Measurements from ENCODE around the gene ITIH4. TPM values are rescaled to one million over a fixed set of nuclear protein-coding genes. Genes with fewer than 3 reads are reported as not detected.

The ITIH4 gene
- total RNA-seq, 1 experiment from 2014 or later, result 1.7 TPM

- no TSS peak for BruUV-seq (replicated peaks)
- H3K27me3 ChIP-seq (replicated peaks; ENCODE audit: insufficient read depth, low read depth, low read length, poor library complexity), result no peaks in the 10 kb centered on the region
- no peak for DNase-seq (ENCODE audit: low spot score)
- ChIA-PET CTCF (no interaction called here), POLR2A (ENCODE audit: low non-redundant PET) (no interaction called here)
- no peak for TF ChIP-seq EZH2 (IDR thresholded peaks at IDR 0.05; ENCODE audit: borderline replicate concordance, low read depth, low read length, poor library complexity, severe bottlenecking)
- TF ChIP-seq, protein P1, sequence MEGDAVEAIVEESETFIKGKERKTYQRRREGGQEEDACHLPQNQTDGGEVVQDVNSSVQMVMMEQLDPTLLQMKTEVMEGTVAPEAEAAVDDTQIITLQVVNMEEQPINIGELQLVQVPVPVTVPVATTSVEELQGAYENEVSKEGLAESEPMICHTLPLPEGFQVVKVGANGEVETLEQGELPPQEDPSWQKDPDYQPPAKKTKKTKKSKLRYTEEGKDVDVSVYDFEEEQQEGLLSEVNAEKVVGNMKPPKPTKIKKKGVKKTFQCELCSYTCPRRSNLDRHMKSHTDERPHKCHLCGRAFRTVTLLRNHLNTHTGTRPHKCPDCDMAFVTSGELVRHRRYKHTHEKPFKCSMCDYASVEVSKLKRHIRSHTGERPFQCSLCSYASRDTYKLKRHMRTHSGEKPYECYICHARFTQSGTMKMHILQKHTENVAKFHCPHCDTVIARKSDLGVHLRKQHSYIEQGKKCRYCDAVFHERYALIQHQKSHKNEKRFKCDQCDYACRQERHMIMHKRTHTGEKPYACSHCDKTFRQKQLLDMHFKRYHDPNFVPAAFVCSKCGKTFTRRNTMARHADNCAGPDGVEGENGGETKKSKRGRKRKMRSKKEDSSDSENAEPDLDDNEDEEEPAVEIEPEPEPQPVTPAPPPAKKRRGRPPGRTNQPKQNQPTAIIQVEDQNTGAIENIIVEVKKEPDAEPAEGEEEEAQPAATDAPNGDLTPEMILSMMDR (conservative IDR thresholded peaks at IDR 0.05; ENCODE audit: low read depth, low read length), result no peak
- no peak overlapping the region for H3K27ac ChIP-seq (ENCODE audit: low read depth, low read length, poor library complexity, severe bottlenecking)
- intact Hi-C loops (cut with micrococcal nuclease; ENCODE audit: unreplicated experiment), result no loop called here
- no peaks in the 10 kb centered on the region for H3K9me3 ChIP-seq (ENCODE audit: low read depth, low read length, poor library complexity, severe bottlenecking)
- H3K4me3 ChIP-seq (ENCODE audit: low read depth, low read length, poor library complexity, severe bottlenecking), result no peak overlapping the region
- H3K36me3 ChIP-seq (ENCODE audit: insufficient read depth, low read length, poor library complexity, severe bottlenecking), result no peaks in the 10 kb centered on the region
- no peaks in the 10 kb centered on the region for H3K4me1 ChIP-seq (ENCODE audit: insufficient read depth, low read length, poor library complexity, severe bottlenecking)
Observed at GRCh38 chr3:52838561-52839267, 8.2 kb upstream of the ITIH4 start.

DNA sequence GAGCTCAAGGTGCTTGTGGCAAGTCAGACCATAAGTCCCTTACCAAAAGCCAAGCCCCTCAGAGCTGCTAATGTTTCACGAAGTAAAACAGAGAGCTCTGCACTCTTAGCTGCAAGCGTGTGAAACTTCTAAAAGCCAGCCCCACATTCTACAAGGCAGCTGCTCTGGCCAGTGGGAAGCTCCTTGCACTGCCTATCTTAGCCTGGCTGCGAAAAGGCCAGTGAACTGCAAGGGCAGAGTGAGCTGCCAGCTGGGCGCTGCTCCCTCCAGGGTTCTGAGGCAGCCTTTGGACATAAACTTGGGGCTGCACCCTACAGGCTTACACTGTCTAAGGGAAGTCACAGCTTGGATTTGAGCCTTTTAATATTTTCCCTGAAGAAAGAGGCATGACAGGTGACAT lies 6.5 kb upstream of the ITIH4 start:
- intact Hi-C loops (cut with micrococcal nuclease; ENCODE audit: unreplicated experiment), result no loop called here
- no peaks in the 10 kb centered on the region for H3K27me3 ChIP-seq (replicated peaks; ENCODE audit: insufficient read depth, low read depth, low read length, poor library complexity)
- H3K36me3 ChIP-seq (ENCODE audit: insufficient read depth, low read length, poor library complexity, severe bottlenecking), result no peaks in the 10 kb centered on the region
- no peaks in the 10 kb centered on the region for H3K9me3 ChIP-seq (ENCODE audit: low read depth, low read length, poor library complexity, severe bottlenecking)
- H3K4me3 ChIP-seq (ENCODE audit: low read depth, low read length, poor library complexity, severe bottlenecking), result no peak overlapping the region
- ChIA-PET POLR2A (ENCODE audit: low non-redundant PET) (no interaction called here), CTCF (no interaction called here)
- no peak for TF ChIP-seq EZH2 (IDR thresholded peaks at IDR 0.05; ENCODE audit: borderline replicate concordance, low read depth, low read length, poor library complexity, severe bottlenecking)
- TF ChIP-seq, protein P1 (conservative IDR thresholded peaks at IDR 0.05; ENCODE audit: low read depth, low read length), result no peak
- BruUV-seq (replicated peaks), result no TSS peak
- DNase-seq (ENCODE audit: low spot score), result no peak
- H3K27ac ChIP-seq (ENCODE audit: low read depth, low read length, poor library complexity, severe bottlenecking), result no peak overlapping the region
- H3K4me1 ChIP-seq (ENCODE audit: insufficient read depth, low read length, poor library complexity, severe bottlenecking), result no peaks in the 10 kb centered on the region

DNA sequence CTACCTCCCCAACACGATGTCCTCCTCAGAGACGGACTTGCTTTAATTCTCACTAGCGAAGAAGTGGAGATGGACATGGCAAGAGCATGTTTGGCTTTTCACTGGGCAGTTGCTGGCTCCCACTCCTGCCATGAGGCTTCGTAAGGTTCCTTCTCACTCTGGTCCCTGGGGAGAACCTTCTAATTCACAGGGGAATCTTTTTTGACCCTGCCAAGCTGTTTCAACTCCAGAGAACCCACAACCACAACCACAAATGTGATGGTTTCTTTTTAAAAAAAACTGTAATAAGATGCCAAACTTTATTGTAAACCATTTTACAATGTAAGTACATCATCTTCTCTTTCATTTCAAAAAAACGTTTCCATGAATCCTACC lies 6.0 kb upstream of the ITIH4 start:
- H3K27ac ChIP-seq (ENCODE audit: low read depth, low read length, poor library complexity, severe bottlenecking), result no peak overlapping the region
- BruUV-seq (replicated peaks), result no TSS peak
- no peaks in the 10 kb centered on the region for H3K36me3 ChIP-seq (ENCODE audit: insufficient read depth, low read length, poor library complexity, severe bottlenecking)
- ChIA-PET POLR2A (ENCODE audit: low non-redundant PET) (no interaction called here), CTCF (no interaction called here)
- H3K27me3 ChIP-seq (replicated peaks; ENCODE audit: insufficient read depth, low read depth, low read length, poor library complexity), result no peaks in the 10 kb centered on the region
- intact Hi-C loops (cut with micrococcal nuclease; ENCODE audit: unreplicated experiment), result no loop called here
- no peak overlapping the region for H3K4me3 ChIP-seq (ENCODE audit: low read depth, low read length, poor library complexity, severe bottlenecking)
- no peak for DNase-seq (ENCODE audit: low spot score)
- TF ChIP-seq, protein P1 (conservative IDR thresholded peaks at IDR 0.05; ENCODE audit: low read depth, low read length), result no peak
- no peak for TF ChIP-seq EZH2 (IDR thresholded peaks at IDR 0.05; ENCODE audit: borderline replicate concordance, low read depth, low read length, poor library complexity, severe bottlenecking)
- no peaks in the 10 kb centered on the region for H3K4me1 ChIP-seq (ENCODE audit: insufficient read depth, low read length, poor library complexity, severe bottlenecking)
- no peaks in the 10 kb centered on the region for H3K9me3 ChIP-seq (ENCODE audit: low read depth, low read length, poor library complexity, severe bottlenecking)
